ENCODE measurements around the gene BAG1.

Gene BAG1

DNA sequence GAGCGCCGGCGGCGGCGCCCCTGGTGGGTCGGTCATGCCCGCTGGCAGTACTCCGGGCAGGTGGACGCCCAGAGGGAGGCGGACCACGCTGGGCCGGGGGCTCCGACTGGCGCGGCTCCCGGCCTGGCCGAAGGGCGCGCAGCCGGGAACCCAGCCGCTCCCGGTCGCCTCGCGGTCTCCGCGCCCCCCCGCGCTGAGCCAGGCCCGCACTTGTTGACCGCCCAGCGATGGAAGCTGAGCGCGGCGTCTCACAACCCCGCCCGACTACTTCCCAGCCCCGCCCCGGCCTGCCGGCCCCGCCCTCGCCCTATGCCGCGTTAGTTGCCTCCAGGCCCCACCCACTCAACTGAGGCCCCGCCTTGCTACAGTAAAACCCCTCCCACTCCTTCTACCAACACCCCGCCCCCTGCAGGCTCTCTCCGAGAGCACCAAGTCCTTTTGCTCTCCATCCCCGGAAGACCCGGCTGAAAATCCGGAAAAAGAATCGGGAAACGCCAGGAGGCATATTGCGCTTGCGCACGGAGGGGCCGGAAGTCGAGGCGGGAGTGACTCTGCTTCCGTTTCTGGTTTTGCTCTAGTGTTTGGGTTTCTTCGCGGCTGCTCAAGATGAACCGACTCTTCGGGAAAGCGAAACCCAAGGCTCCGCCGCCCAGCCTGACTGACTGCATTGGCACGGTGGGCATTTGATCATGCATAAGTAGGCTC lies at the start of gene BAG1, which contains the start of gene CHMP5:
Gene BAG1 (minus strand): TSS at position 236 of the 705 bp plus-strand sequence.
Gene CHMP5 (plus strand): TSS at position 577 of the 705 bp plus-strand sequence. CDS start 30 bp downstream, at position 607.
- H3F3A ChIP-seq (ENCODE audit: insufficient read depth, low read length), result no peaks in the 10 kb centered on the region
- peak within 1 kb of the TSS; percentile 91 for H3K4me3 ChIP-seq (ENCODE audit: low read depth, low read length, poor library complexity, severe bottlenecking)
- peak within 1 kb of the TSS; percentile 87 for H3K9ac ChIP-seq (ENCODE audit: low read length)
- H3K79me2 ChIP-seq (ENCODE audit: insufficient read depth, low read length), result peaks cover 15% of the 10 kb centered on the region
- H4K20me1 ChIP-seq (ENCODE audit: insufficient read depth, low read length), result no peaks in the 10 kb centered on the region
- H3K9me3 ChIP-seq (ENCODE audit: low read length), result no peaks in the 10 kb centered on the region
- peaks cover 18% of the 10 kb centered on the region for H3K4me1 ChIP-seq (ENCODE audit: insufficient read depth, low read length, severe bottlenecking)
- TF ChIP-seq CTCF (IDR thresholded peaks at IDR 0.05; ENCODE audit: low read length) (no peak), EZH2 (IDR thresholded peaks at IDR 0.05; ENCODE audit: borderline replicate concordance, low read length) (no peak)
- H2AFZ ChIP-seq (ENCODE audit: low read length), result no peak within 1 kb of the TSS
- no peaks in the 10 kb centered on the region for H3K9me2 ChIP-seq (ENCODE audit: low read depth, low read length)
- peak within 1 kb of the TSS; percentile 24 for H3K27ac ChIP-seq (ENCODE audit: low read depth, low read length, poor library complexity, severe bottlenecking)
- H3K27me3 ChIP-seq (ENCODE audit: insufficient read depth, low read length), result no peaks in the 10 kb centered on the region
- peaks cover 47% of the 10 kb centered on the region for H3K36me3 ChIP-seq (ENCODE audit: insufficient read depth, low read length)
- peak within 1 kb of the TSS; percentile 96 for H3K4me2 ChIP-seq (ENCODE audit: low read length)

GRCh38 chr9:33311953-33312352 lies 47.4 kb upstream of the BAG1 start:
- Histone ChIP-seq H3K9me3 (ENCODE audit: low read length) (no peaks in the 10 kb centered on the region), H3K27me3 (ENCODE audit: insufficient read depth, low read length) (no peaks in the 10 kb centered on the region), H3K4me2 (ENCODE audit: low read length) (no peak overlapping the region), H2AFZ (ENCODE audit: low read length) (no peak overlapping the region), H3K9me2 (ENCODE audit: low read depth, low read length) (no peaks in the 10 kb centered on the region), H3K27ac (ENCODE audit: low read depth, low read length, poor library complexity, severe bottlenecking) (no peak overlapping the region), H3K9ac (ENCODE audit: low read length) (no peak overlapping the region), H3K36me3 (ENCODE audit: insufficient read depth, low read length) (peaks cover 100% of the 10 kb centered on the region), H3K79me2 (ENCODE audit: insufficient read depth, low read length) (no peaks in the 10 kb centered on the region), H3K4me3 (ENCODE audit: low read depth, low read length, poor library complexity, severe bottlenecking) (no peak overlapping the region), H4K20me1 (ENCODE audit: insufficient read depth, low read length) (no peaks in the 10 kb centered on the region), H3F3A (ENCODE audit: insufficient read depth, low read length) (no peaks in the 10 kb centered on the region), H3K4me1 (ENCODE audit: insufficient read depth, low read length, severe bottlenecking) (no peaks in the 10 kb centered on the region)
- no peak for TF ChIP-seq EZH2 (IDR thresholded peaks at IDR 0.05; ENCODE audit: borderline replicate concordance, low read length)

GRCh38 chr9:33310748-33311147 lies 46.2 kb upstream of the BAG1 start:
- Histone ChIP-seq H3K9me3 (ENCODE audit: low read length) (no peaks in the 10 kb centered on the region), H2AFZ (ENCODE audit: low read length) (no peak overlapping the region), H3K27ac (ENCODE audit: low read depth, low read length, poor library complexity, severe bottlenecking) (no peak overlapping the region), H3K4me1 (ENCODE audit: insufficient read depth, low read length, severe bottlenecking) (no peaks in the 10 kb centered on the region), H3K36me3 (ENCODE audit: insufficient read depth, low read length) (peaks cover 100% of the 10 kb centered on the region), H3K27me3 (ENCODE audit: insufficient read depth, low read length) (no peaks in the 10 kb centered on the region), H3F3A (ENCODE audit: insufficient read depth, low read length) (no peaks in the 10 kb centered on the region), H4K20me1 (ENCODE audit: insufficient read depth, low read length) (no peaks in the 10 kb centered on the region), H3K4me2 (ENCODE audit: low read length) (no peak overlapping the region), H3K9me2 (ENCODE audit: low read depth, low read length) (no peaks in the 10 kb centered on the region), H3K4me3 (ENCODE audit: low read depth, low read length, poor library complexity, severe bottlenecking) (no peak overlapping the region), H3K79me2 (ENCODE audit: insufficient read depth, low read length) (no peaks in the 10 kb centered on the region), H3K9ac (ENCODE audit: low read length) (no peak overlapping the region)
- no peak for TF ChIP-seq EZH2 (IDR thresholded peaks at IDR 0.05; ENCODE audit: borderline replicate concordance, low read length)
- no peak for TF ChIP-seq CTCF (IDR thresholded peaks at IDR 0.05; ENCODE audit: low read length)

DNA sequence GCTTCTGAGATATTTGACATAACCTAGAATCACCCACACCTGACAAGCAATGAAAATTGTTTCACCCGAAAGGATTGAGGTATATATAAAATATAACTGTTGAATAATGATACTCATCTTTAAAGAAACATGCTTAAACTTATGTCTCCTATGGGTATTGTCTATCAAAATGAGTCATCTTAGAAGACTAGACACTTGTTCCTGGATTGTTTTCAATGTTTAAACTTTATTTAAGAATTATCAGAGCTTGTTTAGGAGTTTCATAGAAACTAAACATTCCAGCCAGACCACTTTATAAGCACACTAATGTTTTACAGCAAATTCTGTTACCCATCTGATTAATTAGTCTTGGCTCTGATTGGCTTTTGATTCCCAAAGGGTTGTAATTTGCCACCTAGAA lies 45.4 kb upstream of the BAG1 start:
- no peaks in the 10 kb centered on the region for H3K4me1 ChIP-seq (ENCODE audit: insufficient read depth, low read length, severe bottlenecking)
- H2AFZ ChIP-seq (ENCODE audit: low read length), result no peak overlapping the region
- no peaks in the 10 kb centered on the region for H3K27me3 ChIP-seq (ENCODE audit: insufficient read depth, low read length)
- no peak overlapping the region for H3K27ac ChIP-seq (ENCODE audit: low read depth, low read length, poor library complexity, severe bottlenecking)
- H3K9ac ChIP-seq (ENCODE audit: low read length), result no peak overlapping the region
- no peaks in the 10 kb centered on the region for H3F3A ChIP-seq (ENCODE audit: insufficient read depth, low read length)
- H3K36me3 ChIP-seq (ENCODE audit: insufficient read depth, low read length), result peaks cover 100% of the 10 kb centered on the region
- H3K79me2 ChIP-seq (ENCODE audit: insufficient read depth, low read length), result no peaks in the 10 kb centered on the region
- H3K4me3 ChIP-seq (ENCODE audit: low read depth, low read length, poor library complexity, severe bottlenecking), result no peak overlapping the region
- no peak overlapping the region for H3K4me2 ChIP-seq (ENCODE audit: low read length)
- H3K9me3 ChIP-seq (ENCODE audit: low read length), result no peaks in the 10 kb centered on the region
- H4K20me1 ChIP-seq (ENCODE audit: insufficient read depth, low read length), result no peaks in the 10 kb centered on the region
- no peak for TF ChIP-seq CTCF (IDR thresholded peaks at IDR 0.05; ENCODE audit: low read length)
- TF ChIP-seq EZH2 (IDR thresholded peaks at IDR 0.05; ENCODE audit: borderline replicate concordance, low read length), result no peak
- H3K9me2 ChIP-seq (ENCODE audit: low read depth, low read length), result no peaks in the 10 kb centered on the region

Data from OCI-LY1 (cell line).